Thoracic aorta (tissue), 2 donors: ENCODE results near the gene BMPR2. TPM values are rescaled to one million over a fixed set of nuclear protein-coding genes. Genes with fewer than 3 reads are reported as not detected.
"Not testable (repeated sequence)": the region's sequence is repeated elsewhere in the genome, so short reads cannot be mapped to it uniquely, and the experiment has no call there.

Experiments
- ATAC-seq: fragments of 150-250 bp; one replicate; pipeline ENCODE4 v1.8.0; 2017; ENCODE audit warnings: low read depth; ENCODE audit not compliant: insufficient number of reproducible peaks, low FRiP score
- DNase-seq: peaks from one replicate; pipeline ENCODE4 v3.0.0-alpha.2; 2020; ENCODE audit warnings: low spot score
- H3K27ac ChIP-seq, 2 donors: fragments of 200-600 bp; sonication (generic); 1 replicate in 1 of 2; 2 replicates in 1 of 2; pipeline ENCODE4 v1.5.1; 2016; ENCODE audit warnings: mild to moderate bottlenecking in 2 of 2, moderate library complexity in 2 of 2
- H3K27me3 ChIP-seq: fragments of 200-600 bp; sonication (generic); replicated peaks from 2 replicates; pipeline ENCODE4 v1.6.0; 2016; ENCODE audit warnings: mild to moderate bottlenecking; ENCODE audit not compliant: insufficient read depth
- H3K36me3 ChIP-seq: fragments of 200-600 bp; sonication (generic); one replicate; pipeline ENCODE4 v1.5.1; 2016
- H3K4me1 ChIP-seq, 2 donors: fragments of 200-600 bp; sonication (generic); 1 replicate in 1 of 2; 2 replicates in 1 of 2; pipeline versions ENCODE4 v1.5.1 to v1.6.0; 2016; ENCODE audit warnings: low read depth in 2 of 2, mild to moderate bottlenecking in 1 of 2; ENCODE audit not compliant: control insufficient read depth in 1 of 2
- H3K4me3 ChIP-seq: fragments of 200-600 bp; sonication (generic); 2 replicates; pipeline ENCODE4 v1.5.1; 2016; ENCODE audit warnings: mild to moderate bottlenecking
- H3K9me3 ChIP-seq: fragments of 200-600 bp; sonication (generic); 2 replicates; pipeline ENCODE4 v1.5.1; 2016
- CTCF ChIP-seq: fragments of 200-600 bp; sonication (generic); IDR thresholded peaks from one replicate; pipeline ENCODE4 v1.5.1; 2019; ENCODE audit warnings: antibody characterized with exemption
- total RNA-seq, 2 donors: library from RNA; depleted of rRNA; stranded (reverse); fragments of >200 nt; gene quantifications; one replicate each; pipeline versions ENCODE4 v1.1.0 to v1.2.3, GENCODE V29; 2016

BMPR2 gene
- total RNA-seq, 2 donors from 2014 or later: 65.9 to 111 TPM

DNA sequence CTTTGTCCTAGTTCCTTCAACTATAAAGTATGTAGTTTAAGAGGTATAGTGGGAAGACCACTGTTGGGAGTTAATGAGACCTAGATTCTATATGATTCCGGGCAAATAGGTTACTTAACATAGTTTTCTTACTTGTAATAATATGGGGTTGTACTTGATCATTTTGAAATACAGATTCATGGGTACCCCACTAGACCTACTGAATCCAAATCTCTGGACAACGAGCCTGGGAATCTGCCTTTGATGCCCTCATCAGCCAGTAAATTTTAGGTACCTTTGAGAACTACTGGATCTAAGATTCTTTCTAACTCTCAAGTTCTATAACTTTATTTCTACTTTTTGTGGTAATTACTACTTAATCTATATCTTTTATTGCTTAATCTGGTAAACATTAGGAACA is 6.6 kb downstream of the BMPR2 start:
- Histone ChIP-seq H3K36me3 (no peaks in the 10 kb centered on the region), H3K4me1 (peaks cover 44 to 76% of the 10 kb centered on the region in 2 donors), H3K27ac (peak overlapping the region in 1 of 2 donors; percentile 4), H3K4me3 (peak overlapping the region; percentile 7), H3K27me3 (no peaks in the 10 kb centered on the region), H3K9me3 (no peaks in the 10 kb centered on the region)
- no peak for TF ChIP-seq CTCF
- DNase-seq (no peak), ATAC-seq (no peak)

GRCh38 chr2:202386495-202386894 is 10.4 kb downstream of the BMPR2 start:
- not testable (repeated sequence) for DNase-seq, H3K4me3 ChIP-seq, H3K9me3 ChIP-seq, ATAC-seq, H3K27me3 ChIP-seq, H3K36me3 ChIP-seq
- peaks cover 38 to 62% of the 10 kb centered on the region in 2 donors for H3K4me1 ChIP-seq
- peak overlapping the region in 1 of 2 donors; percentile 1 for H3K27ac ChIP-seq

GRCh38 chr2:202387608-202388342 is 11.6 kb downstream of the BMPR2 start:
- Histone ChIP-seq H3K4me3 (no peak overlapping the region), H3K27ac (no peak overlapping the region), H3K36me3 (no peaks in the 10 kb centered on the region), H3K9me3 (no peaks in the 10 kb centered on the region), H3K27me3 (no peaks in the 10 kb centered on the region), H3K4me1 (peaks cover 28 to 50% of the 10 kb centered on the region in 2 donors)
- ATAC-seq (no peak), DNase-seq (no peak)
- TF ChIP-seq CTCF: no peak

- peaks cover 6 to 9% of the 10 kb centered on the region in 2 donors for H3K4me1 ChIP-seq
- no peak overlapping the region for H3K4me3 ChIP-seq
- TF ChIP-seq CTCF: no peak
- H3K27me3 ChIP-seq: no peaks in the 10 kb centered on the region
- H3K36me3 ChIP-seq: no peaks in the 10 kb centered on the region
- H3K27ac ChIP-seq: no peak overlapping the region
- no peak for ATAC-seq
- DNase-seq: no peak
- no peaks in the 10 kb centered on the region for H3K9me3 ChIP-seq
These were observed 24.8 kb downstream of the BMPR2 start for GRCh38 chr2:202400941-202401340.

- ATAC-seq: no peak
- H3K27me3 ChIP-seq: no peaks in the 10 kb centered on the region
- peaks cover 6 to 30% of the 10 kb centered on the region in 2 donors for H3K4me1 ChIP-seq
- H3K4me3 ChIP-seq: no peak overlapping the region
- no peak overlapping the region for H3K27ac ChIP-seq
- no peak for TF ChIP-seq CTCF
- H3K36me3 ChIP-seq: no peaks in the 10 kb centered on the region
- no peak for DNase-seq
- no peaks in the 10 kb centered on the region for H3K9me3 ChIP-seq
These were observed 29.7 kb downstream of the BMPR2 start for GRCh38 chr2:202405798-202406197.
